HG03558 (cell line): Measurements from ENCODE around the gene PRKN.

Source experiments
- ATAC-seq: cut with Tn5 transposase; IDR thresholded peaks from one replicate; pipeline ENCODE4 v1.9.1; 2021; ENCODE audit warnings: moderate number of reproducible peaks; ENCODE audit not compliant: unreplicated experiment; ENCODE audit errors: extremely low read depth

The PRKN gene

DNA sequence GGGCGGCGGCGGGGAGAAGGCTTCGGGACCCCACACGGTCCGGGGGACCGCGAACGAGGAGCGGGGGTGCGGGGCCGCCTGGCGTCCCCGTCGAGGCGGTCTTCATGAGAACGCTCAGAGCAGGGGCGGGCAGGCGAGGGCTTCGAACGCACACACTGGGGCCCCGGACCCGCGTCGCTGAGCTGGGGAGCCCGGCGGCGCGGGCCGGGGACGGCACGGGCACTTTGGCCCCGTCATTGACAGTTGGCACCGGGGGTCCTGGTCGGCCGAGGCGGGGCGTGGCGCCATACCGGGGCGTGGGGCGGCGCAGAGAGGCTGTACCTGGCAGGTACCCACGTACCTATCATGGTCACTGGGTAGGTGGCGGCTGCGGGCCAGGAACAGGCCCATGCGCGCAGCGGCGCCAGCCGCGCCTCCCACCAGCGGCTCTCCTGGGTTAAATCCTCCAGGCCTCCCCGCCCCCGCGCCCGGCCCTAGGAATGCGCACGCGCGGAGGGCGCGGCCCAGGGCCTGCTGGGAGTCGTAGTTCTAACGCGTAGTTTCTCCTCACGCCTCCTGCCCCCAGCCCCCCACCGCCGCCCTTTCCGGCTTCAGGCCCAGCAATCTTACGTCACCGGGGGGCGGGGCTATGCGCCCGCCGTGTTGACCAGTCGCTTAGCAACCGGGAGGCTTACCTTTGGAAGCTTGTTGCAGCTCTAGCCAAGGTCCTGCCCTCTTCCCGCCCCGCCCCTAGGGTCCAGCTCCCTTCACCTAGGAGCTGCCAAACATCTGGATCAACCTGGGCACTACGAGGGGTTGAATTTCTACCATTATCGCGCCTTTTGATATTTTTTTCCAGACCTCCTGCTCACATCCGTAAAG is at the start of gene PRKN, which contains the start of gene PACRG:
Gene PRKN (minus strand): TSS at position 445 of the 861 bp plus-strand sequence.
Gene PACRG (plus strand): TSS at position 653 of the 861 bp plus-strand sequence.
- peak; percentile 94 for ATAC-seq

DNA sequence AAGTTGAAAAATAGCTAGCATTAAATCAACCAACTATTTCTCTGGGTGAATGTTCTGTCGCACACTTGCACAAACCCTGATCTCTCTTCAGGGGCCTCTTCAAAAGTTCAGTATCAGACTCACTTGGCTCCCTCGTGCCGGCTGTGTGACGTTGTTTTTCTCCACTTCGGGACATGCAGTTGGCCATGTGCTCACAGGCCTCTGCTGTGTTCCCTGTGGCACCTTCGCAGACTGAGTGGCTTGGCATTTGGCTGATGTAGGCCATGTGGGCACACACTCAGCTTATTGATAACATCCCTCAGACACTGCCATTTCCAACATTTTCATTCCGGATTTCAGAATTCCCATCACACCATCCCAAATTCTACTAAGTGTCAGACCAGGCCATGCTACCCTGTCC is 49.5 kb upstream of the PRKN start:
- ATAC-seq, result no peak

DNA sequence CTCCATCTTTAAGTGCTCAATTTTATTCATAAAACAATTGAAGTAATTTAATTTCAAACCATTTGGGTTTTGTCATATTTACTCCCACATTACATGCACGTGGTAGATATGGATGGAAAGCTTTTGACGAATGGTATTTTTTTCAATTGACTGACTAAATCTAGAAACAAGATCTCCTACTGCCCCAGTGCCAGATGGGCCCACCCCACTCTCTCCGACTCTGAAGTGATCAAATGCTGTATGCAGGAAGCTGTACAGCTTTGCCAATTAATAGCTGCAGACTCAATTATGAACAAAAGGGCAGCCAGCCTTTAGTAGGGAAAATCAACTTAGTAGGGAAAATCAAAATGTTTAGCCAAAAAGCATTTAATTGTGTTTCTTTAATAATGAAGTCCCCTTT is 46.4 kb upstream of the PRKN start:
- ATAC-seq, result no peak

DNA sequence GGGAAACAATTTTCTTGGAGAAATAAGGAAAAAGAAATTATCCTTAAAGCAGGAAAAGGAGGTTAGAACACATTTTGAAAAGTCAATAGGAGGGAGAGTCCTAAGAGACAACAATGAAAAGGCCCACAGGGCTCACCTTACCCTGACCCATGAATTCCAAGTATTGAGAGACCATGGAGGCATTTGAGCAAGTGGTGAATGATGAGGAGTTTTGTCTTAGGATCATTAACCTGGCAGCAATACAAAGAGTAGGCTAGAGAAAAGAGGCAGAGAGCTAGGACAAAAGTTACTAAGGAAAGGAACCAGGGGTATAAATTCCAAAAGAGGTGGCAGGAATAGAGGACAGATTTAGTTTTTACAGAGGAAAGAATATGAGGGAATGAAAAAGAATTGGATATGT is 44.9 kb upstream of the PRKN start:
- ATAC-seq, result no peak

DNA sequence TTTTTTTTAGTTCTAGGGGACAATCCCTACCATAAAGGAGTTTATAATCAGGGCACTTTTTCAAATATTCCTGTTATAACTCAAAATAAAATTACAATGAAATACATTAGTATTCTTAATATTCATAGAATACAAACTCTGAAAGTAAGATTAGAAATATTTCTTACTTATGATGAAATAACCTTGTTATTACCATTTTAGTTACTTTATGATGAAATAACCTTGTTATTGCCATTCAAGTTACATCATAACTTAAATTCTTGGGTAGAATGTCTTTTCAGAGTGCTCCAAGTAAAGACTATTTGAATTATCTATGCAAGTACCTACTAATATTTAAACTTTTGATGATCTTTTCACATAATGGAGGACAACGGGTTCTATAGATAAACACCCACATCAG is 43.4 kb upstream of the PRKN start:
- ATAC-seq, result no peak

DNA sequence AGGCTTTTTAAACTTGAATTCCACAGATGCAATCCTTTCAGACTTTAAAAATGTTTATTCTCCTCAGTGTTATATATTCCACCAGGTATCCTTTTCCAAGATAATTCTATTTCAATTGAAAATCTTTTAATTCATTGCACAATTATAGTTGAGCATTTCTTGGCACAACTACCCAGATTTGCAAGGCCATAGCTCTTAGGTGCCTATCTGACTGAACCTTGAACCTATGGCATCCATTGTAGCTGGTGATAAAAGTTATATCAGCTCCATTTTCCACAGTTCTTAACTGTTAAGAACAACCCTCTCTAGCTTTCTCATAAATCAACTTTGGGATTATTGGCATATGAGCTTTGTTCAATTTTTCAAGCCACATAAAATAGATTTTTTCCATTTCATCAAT is 42.6 kb upstream of the PRKN start:
- no peak for ATAC-seq

DNA sequence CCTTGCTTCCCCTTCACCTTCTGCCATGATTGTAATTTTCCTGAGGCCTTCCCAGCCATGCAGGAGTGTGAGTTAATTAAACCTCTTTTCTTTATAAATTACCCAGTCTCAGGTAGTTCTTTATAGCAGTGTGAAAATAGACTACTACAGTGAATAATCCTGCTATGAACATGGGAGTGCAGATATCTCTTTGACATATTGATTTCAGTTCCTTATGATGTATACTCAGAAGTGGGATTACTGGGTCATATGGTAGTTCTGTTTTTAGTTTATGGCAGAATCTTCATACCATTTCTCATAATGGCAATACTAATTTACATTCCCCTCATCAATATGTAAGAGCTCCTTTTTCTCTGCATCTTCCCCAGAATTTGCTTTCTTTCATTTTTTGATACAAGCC is 26.2 kb upstream of the PRKN start:
- ATAC-seq, result no peak

DNA sequence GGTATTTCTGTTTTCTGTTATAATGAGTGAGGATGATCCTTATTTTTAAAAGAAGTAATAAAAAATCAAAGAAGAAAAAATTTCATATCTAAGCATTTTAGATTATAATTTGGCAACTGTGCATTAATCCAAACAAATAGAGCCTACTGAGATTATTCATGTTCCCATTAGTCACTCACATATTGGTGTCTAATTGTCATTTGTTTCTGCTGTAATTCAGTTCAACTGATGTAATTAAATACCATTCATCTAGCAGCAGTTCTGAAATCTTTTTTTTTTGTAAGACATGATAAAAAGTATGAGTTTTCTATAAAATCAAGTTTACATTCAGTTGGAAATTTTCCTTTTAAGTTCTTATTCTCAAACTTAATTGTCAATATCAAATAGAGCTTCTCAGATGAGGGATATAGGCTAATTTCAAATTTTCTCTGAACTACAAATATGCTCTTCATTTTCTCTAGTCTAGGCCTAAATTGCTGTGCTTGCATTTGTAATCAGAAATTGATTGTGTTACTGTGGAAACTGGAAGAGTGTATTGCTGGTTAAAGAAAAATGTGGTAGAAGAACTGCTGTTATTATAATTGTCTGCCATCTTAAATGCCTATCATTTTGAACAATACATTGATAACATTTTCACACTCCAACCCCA is 23.8 kb upstream of the PRKN start:
- no peak for ATAC-seq

DNA sequence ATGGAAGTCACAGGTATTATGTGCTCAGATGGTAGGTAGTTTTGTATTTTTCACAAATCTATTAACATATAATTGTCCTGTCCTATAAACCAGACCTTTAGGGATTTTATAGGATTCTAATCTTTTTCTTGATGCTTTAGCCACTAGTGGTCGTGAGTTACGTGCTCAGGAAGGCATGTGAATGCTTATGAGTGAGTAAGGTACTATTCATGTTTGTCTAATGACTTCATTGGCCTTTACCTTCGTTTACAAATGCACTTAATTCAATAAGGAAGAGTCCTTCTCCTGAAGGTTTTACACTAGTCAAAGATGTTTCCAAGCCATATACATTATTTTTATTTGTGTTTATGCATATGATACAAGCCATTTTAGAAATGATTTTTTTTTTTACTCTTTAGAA is 23.2 kb upstream of the PRKN start:
- no peak for ATAC-seq

DNA sequence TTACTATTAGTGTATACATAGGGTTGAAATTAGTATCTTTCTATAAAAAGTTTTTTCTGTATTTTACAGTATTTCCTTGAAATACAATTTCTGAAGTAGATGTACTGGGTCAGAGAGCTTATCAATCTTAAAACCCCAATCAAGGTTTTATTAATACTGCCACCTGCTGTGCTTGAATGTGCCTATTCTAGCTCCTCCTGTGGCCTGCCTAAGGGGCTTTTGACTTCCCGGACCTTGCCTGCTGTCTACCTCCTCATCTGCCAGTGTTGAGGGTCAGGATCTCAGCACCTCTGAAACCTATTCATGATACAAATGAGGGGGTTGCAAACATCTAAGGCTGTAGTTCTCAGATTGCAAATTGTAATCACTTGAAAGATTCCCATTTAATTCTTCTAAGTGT is 9.4 kb upstream of the PRKN start:
- no peak for ATAC-seq

DNA sequence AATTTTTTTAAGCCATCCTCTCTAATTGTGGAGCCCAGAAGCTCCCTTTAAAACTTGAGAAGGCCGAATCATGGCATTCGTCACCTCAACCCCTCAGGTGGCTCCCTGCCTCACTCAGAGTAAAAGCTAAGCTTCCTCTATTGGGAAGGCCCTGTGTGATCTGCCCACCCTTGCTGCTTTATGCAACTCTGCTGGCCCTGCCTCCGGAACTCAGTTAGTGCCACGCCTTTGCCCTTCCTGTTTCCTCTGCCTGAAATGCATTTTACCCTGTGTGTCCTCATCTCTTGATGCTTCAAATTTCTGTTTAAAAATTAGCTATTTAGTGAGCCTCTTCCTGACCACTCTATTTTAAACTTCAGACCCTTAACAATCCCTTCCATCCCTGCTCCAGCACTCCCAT is 5.9 kb upstream of the PRKN start:
- no peak for ATAC-seq

DNA sequence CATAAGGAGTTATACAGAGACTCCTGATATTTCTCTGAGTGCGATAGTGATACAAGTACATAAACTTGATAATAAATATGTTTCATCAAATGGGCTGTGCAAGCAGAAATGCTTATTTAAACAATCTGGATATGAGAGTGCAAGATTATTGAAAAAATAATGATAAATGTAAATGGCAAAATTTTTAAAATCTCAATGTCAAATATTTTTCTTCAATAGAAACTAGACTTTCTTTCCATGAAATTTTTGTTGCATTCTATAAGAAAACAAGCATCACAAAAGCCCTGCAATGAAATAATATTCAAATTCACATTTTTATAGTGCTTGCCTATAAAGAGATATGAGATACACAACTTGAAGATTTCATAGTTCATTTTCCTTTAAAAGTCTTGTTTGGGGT is 2.9 kb upstream of the PRKN start:
- ATAC-seq, result no peak

DNA sequence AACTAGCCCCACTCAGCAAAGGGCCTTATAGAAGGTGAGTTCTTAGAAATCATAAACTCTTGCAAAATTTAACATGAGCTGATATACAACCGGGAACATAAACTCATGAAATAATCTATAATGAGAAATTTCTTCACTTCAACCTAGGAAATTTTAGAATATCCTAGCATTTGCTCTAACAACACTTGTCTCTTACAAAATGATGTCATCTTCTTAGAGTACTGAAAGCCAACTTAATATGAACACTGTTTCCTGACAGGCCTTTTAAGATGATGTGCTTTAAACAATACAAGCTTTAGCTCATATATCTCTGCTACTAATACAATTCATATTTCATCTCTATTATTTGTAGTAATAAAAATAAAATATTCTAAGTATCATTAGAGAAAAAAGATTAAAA is 1.1 kb upstream of the PRKN start:
- ATAC-seq, result no peak

DNA sequence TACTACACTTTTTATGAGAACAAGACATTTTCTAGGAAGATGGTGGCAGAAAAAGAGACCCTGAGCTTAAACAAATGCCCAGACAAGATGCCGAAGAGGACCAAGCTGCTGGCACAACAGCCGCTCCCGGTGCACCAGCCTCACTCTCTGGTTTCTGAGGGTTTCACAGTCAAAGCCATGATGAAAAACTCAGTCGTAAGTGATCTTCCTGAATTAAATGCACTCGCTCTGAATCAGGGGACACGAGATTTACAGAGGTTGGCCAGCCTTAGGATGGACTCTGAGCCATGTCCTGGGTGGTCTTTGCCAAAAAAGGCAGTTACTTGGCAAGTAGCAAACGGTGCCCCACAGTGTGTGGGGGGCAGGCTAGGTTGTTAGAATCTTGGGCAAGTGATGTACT is 631 bp upstream of the PRKN start:
- no peak for ATAC-seq

DNA sequence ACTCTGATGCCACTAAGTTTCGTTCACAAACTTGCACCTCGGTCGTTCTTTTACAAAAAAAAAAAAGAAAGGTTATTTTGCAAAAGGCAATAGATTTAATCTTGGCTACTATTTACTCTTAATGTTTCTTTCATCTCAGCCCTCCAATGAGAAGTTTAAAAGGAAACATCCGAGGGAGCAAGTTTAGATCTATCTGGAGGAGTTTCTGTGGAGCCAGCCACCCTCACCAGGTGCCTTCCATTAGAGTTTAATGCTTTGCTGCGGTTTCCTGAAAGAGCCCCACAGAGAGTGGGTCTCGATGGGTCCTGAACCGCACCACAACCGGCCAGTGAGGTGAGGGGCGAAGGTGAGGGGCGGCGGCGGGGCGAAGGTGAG is 632 bp downstream of the PRKN start:
- ATAC-seq, result no peak

DNA sequence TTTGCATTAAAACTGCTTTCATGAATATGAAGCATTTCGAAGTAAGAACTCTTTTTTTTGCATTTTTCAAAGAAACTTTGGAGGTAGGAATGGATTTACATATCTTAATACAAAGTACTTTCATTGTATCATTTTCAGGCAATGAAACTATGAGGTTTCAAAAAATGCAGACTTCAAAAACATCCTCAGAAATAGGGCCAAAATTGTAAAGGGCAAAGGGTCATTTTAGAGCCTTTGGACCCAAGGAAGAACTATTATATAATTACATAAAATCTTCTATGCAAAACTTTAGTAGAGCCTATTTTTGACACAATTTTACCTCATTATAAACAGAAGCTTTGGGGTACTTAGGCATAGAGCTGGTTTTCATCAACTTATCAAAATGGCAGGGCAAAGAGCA is 4.9 kb downstream of the PRKN start:
- no peak for ATAC-seq

DNA sequence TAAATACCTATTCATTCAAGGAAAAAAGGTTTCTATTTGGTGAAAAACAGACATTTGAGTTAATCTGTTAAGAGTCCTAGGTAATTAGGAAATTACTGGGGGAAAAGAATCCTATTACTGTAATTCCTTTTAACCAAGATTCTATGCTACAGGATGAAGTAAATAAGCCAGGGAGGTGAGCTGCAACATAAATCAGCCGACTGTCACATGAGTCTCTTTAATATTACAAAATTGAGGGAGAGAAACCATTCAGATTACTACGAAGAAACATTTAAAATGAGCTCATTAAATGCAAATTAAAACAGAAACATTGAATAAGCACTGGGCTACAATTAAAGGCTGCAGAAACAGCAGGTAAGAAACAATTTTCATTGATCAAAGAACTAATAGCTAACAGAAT is 5.3 kb downstream of the PRKN start:
- ATAC-seq, result no peak

DNA sequence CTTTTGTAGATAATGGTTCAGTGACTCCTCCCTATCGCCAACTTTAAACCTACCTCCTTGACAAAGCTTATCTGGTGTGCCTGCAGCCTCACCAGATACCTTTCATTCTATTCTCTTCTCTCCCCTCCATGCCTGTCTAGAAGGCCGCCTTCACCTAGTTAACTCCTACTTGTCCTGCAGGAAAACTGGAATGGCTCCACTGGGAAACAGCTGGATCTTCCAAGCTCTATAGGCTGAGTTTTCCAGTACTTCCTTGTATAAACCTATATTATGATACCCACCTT is 6.2 kb downstream of the PRKN start:
- no peak for ATAC-seq

DNA sequence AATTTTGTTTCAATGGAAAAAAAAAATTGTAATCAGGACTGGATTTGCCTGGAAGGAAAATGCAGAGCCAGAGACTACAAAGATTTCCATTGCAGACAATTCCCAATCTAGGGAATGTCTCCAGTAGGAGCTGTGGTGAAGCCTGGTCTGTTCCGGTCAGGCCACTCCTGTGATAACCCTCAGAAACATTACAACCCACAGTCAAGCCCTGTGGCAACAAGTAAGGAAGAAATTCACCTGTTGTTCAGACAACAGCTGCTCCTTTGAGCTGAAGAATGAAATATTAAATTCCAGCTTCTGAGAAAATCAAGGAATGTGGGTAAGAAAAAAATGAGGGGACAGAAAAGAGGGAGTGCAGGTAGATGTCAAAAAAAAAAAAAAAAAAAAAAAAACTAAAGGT is 8.0 kb downstream of the PRKN start:
- ATAC-seq, result no peak

DNA sequence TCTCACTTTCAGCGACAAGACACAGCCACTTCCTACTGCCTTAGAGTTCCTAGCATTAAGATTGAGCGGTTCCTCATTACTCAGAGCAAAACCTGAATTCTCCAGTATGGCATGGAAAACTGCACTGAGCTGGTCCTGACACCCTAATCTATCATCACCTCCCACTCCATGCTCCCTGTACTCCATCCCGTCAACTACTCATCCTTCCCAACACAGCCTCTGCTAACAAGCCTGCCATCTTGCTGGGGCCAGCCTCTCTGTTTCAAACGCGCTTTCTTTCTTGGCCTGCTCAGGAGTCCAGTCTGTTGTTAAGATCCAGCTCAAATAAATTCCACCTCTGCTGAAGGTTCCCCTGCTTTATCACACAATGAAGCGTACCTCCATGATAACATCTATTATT is 12.0 kb downstream of the PRKN start:
- no peak for ATAC-seq

DNA sequence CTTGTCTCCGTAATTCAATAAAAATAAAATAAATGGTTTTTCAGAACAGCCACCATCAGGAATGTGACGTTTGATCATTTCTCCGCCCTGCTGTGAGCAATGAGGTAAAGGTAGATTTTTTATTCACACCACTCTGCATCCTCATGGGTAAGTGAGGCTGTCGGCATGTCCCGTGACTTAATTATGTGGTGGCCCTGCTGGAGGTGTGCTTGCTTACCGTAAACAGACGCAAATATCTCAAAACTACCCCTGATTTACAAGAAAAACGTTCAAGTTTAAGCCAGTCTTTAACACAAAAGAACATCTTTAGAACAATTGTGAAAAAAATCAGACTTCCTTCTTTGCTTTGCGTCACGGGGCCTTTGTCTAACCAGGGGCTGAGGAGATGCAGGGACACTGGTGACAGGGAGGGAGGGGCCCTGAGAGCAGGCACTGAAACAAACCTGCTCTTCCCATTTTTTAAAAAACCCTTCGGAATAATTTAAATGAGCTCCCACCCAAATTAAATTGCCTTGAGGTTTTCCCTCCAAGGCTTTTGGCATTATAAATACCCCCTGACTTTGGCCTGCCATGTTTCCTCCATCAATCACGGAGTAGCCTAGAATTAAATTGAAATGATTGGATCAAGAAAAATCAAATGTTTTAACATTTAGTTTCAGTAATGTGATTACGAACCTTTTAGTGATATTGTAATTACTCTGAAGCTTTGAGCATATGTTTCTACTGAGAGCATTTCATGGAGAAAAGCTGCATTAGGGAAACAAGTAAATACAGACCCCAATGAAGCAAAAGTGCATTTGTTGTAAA is 13.4 kb downstream of the PRKN start:
- no peak for ATAC-seq
